Measurements from ENCODE around the gene PFKM. TPM values are rescaled to one million over a fixed set of nuclear protein-coding genes. Genes with fewer than 3 reads are reported as not detected.

The PFKM gene
- total RNA-seq, 1 experiment from 2014 or later, result 92.4 TPM

DNA sequence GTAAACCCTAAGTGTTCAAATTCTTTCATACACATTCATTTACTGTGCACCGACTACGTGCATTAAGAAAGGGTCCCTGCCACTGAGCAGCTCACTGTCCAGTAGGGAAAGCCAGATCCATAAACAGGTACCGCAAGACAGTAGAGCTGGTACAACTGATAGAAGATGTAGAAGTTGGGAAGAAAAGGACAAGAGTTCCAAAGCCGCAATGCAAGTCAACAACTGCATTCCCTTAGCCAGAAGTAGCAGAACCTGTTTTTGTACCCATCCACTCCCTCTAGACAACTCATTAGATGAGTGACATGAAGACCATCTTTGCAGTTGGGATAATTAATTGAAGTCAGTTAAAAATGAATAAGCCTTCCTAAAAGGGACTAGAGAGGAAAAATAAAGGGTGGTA, 14.6 kb upstream of the PFKM start:
- H3K79me2 ChIP-seq (ENCODE audit: insufficient read depth, low read length), result peaks cover 3% of the 10 kb centered on the region; the same call in 1 of the 2 replicates
- no peak overlapping the region for H3K56ac ChIP-seq (ENCODE audit: insufficient read length, low read depth, low read length)
- no peaks in the 10 kb centered on the region for H3K79me1 ChIP-seq (ENCODE audit: insufficient read depth, low read depth, low read length, poor library complexity, severe bottlenecking)
- peak overlapping the region; percentile 84 to 94 for H3K4me3 Mint-ChIP-seq
- no peak overlapping the region for H2BK120ac ChIP-seq (ENCODE audit: low read depth, low read length, poor library complexity, severe bottlenecking)
- H3T11ph ChIP-seq (ENCODE audit: low read length), result no peak overlapping the region
- H3K27me3 Mint-ChIP-seq (ENCODE audit: low read depth), result peaks cover 9% of the 10 kb centered on the region
- no peak overlapping the region for H4K5ac ChIP-seq (ENCODE audit: insufficient read length, low read depth, low read length)
- H3K9ac ChIP-seq (ENCODE audit: extremely low read depth, insufficient read length, low read length), result peak overlapping the region; percentile 30
- no peak overlapping the region for H3K27ac ChIP-seq (ENCODE audit: insufficient read length, low read depth, low read length)
- DNase-seq, result no peak
- H3K4me1 Mint-ChIP-seq, result peaks cover 16 to 18% of the 10 kb centered on the region in 2 experiments
- H3K9me3 ChIP-seq (ENCODE audit: control insufficient read depth, low read depth, low read length), result no peaks in the 10 kb centered on the region
- H3K23ac ChIP-seq (ENCODE audit: insufficient read length, low read depth, low read length), result no peak overlapping the region
- H4K91ac ChIP-seq (ENCODE audit: insufficient read length, low read depth, low read length), result no peak overlapping the region
- no peak overlapping the region for H2AK5ac ChIP-seq (ENCODE audit: insufficient read length, low read length)
- no peak overlapping the region for H2BK12ac ChIP-seq (ENCODE audit: insufficient read length, low read depth, low read length)
- peaks cover 6% of the 10 kb centered on the region for H3K23me2 ChIP-seq (ENCODE audit: insufficient read length, low read depth, low read length, poor library complexity, severe bottlenecking)
- peak overlapping the region; percentile 96 for H3K4me2 ChIP-seq (ENCODE audit: insufficient read depth, insufficient read length, low read length)
- H2BK5ac ChIP-seq (ENCODE audit: insufficient read length, low read length), result no peak overlapping the region
- H4K20me1 ChIP-seq (ENCODE audit: control insufficient read depth, insufficient read depth, insufficient read length), result no peaks in the 10 kb centered on the region
- H2BK20ac ChIP-seq (ENCODE audit: low read depth, low read length, poor library complexity, severe bottlenecking), result no peak overlapping the region
- H3K9me3 Mint-ChIP-seq, result no peaks in the 10 kb centered on the region
- no peak overlapping the region for H4K8ac ChIP-seq (replicated peaks; ENCODE audit: insufficient read length, low read depth, low read length)
- WGBS (ENCODE audit: extremely low coverage, insufficient read length, low lambda C conversion rate), result 100% methylated on average over 1 of the region's 4 CpGs
- peaks cover 7% of the 10 kb centered on the region for H3K4me1 ChIP-seq (ENCODE audit: insufficient read depth, low read length)
- TF ChIP-seq, protein P1, sequence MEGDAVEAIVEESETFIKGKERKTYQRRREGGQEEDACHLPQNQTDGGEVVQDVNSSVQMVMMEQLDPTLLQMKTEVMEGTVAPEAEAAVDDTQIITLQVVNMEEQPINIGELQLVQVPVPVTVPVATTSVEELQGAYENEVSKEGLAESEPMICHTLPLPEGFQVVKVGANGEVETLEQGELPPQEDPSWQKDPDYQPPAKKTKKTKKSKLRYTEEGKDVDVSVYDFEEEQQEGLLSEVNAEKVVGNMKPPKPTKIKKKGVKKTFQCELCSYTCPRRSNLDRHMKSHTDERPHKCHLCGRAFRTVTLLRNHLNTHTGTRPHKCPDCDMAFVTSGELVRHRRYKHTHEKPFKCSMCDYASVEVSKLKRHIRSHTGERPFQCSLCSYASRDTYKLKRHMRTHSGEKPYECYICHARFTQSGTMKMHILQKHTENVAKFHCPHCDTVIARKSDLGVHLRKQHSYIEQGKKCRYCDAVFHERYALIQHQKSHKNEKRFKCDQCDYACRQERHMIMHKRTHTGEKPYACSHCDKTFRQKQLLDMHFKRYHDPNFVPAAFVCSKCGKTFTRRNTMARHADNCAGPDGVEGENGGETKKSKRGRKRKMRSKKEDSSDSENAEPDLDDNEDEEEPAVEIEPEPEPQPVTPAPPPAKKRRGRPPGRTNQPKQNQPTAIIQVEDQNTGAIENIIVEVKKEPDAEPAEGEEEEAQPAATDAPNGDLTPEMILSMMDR (conservative IDR thresholded peaks at IDR 0.05), result no peak
- no peak overlapping the region for H3K14ac ChIP-seq (ENCODE audit: insufficient read depth, low read length)
- H2AFZ ChIP-seq (ENCODE audit: low read length), result no peak overlapping the region
- H2BK15ac ChIP-seq (ENCODE audit: low read depth, low read length), result no peak overlapping the region
- H3K27me3 ChIP-seq (ENCODE audit: insufficient read depth, low read length), result no peaks in the 10 kb centered on the region
- no peaks in the 10 kb centered on the region for H3K36me3 Mint-ChIP-seq (ENCODE audit: insufficient read depth in 1 of 3, low read depth in 3 of 3)
- H3K18ac ChIP-seq (ENCODE audit: insufficient read length, low read depth, low read length), result no peak overlapping the region
- H3K27ac Mint-ChIP-seq, result peak overlapping the region in 1 of 3 experiments; percentile 25; a peak in 1 of 7 replicates
- no peak overlapping the region for H3K4ac ChIP-seq (ENCODE audit: low read depth, low read length)
